ENCODE measurements around the gene MYO18A.
A peak's percentile ranks its signal among the peaks of the same experiment; 100 is the strongest.

MYO18A gene

DNA sequence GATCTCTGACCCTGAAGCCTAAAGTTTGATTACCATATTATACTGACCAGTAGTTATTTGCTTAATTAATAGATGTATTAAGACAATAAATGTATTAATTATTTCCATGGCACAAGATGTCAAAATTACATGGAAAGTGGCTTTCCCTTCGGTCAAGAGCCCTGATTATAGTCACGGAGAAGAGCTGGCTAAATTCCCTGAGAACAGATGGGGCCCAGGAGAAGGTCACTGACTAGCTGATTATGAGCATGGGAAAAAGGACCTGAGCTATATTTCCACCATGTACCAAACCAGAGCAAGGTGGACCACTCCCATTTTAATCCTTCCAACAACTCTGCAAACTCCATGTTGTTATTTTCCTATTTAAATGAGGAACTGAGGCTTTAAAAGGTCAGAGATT lies 12.9 kb upstream of the MYO18A start:
- DNase-seq (ENCODE audit: low read depth, low spot score), result no peak
- Histone ChIP-seq H3K9me3 (ENCODE audit: insufficient read depth, low read length) (no peaks in the 10 kb centered on the region), H3K9ac (ENCODE audit: insufficient read length, low read depth) (no peak overlapping the region), H3K27me3 (ENCODE audit: insufficient read depth, insufficient read length) (no peaks in the 10 kb centered on the region), H3K4me3 (ENCODE audit: insufficient read length, low read depth) (no peak overlapping the region), H3K36me3 (ENCODE audit: insufficient read depth, insufficient read length, low read length) (no peaks in the 10 kb centered on the region), H3K4me1 (ENCODE audit: insufficient read depth, insufficient read length) (no peaks in the 10 kb centered on the region)
- no peak for TF ChIP-seq SUZ12 (IDR thresholded peaks at IDR 0.05; ENCODE audit: extremely low read depth, insufficient read depth, insufficient read length)
- TF ChIP-seq YY1 (IDR thresholded peaks at IDR 0.05; ENCODE audit: insufficient read depth, insufficient read length), result no peak
- TF ChIP-seq ZNF274 (IDR thresholded peaks at IDR 0.05; ENCODE audit: low read depth, low read length), result no peak

DNA sequence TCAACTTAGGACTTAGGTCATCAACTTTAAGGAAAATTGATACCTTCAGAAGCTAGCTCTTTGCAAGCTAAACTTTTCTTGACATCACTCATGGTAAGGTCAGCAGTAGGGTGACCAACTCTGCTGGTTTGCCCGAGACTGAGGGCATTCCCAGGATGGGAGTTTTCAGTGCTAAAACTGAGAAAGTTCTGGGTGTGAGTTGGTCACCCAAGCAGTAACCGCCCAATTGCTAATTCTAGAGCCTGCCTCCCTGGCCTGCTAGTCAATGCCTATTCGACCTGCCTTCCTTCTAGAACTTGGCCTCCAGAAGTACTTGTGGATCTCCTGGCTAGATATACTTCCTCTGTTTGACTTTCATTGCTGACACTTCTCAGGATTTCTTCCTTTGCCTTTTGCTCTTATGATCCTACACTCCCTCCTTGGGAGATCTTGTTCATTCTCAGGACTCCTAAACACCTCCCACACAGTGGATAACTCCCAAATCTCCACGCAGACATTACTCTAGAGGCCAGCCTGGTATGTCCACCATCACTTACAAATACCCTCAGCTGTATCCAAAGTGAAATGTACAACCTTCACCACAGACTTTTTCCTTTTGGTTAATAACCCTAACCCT lies 10.5 kb upstream of the MYO18A start:
- no peak for TF ChIP-seq ZNF274 (IDR thresholded peaks at IDR 0.05; ENCODE audit: low read depth, low read length)
- no peak for TF ChIP-seq YY1 (IDR thresholded peaks at IDR 0.05; ENCODE audit: insufficient read depth, insufficient read length)
- no peak for TF ChIP-seq SUZ12 (IDR thresholded peaks at IDR 0.05; ENCODE audit: extremely low read depth, insufficient read depth, insufficient read length)
- no peak overlapping the region for H3K4me3 ChIP-seq (ENCODE audit: insufficient read length, low read depth)

DNA sequence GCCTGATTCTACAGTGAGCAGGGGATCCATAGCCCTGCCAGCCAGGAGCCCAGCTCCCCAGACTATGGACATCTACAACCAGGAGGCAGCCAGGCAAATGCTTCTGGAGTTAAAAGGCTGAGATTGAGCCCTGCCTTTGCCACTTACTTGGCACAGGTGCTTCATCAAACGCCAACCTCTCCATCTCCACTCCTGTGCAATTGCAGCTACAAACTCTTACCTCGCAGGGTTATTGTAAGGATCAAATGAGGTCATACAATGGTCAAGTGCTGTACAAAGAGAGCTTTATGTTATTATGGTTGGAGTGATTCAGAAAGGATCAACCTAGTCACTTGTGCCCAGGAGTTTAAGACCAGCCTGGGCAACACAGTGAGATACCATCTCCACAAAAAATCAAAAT lies 9.8 kb upstream of the MYO18A start:
- Histone ChIP-seq H3K4me3 (ENCODE audit: insufficient read length, low read depth) (no peak overlapping the region), H3K27me3 (ENCODE audit: insufficient read depth, insufficient read length) (no peaks in the 10 kb centered on the region), H3K36me3 (ENCODE audit: insufficient read depth, insufficient read length, low read length) (no peaks in the 10 kb centered on the region), H3K4me1 (ENCODE audit: insufficient read depth, insufficient read length) (no peaks in the 10 kb centered on the region), H3K9ac (ENCODE audit: insufficient read length, low read depth) (no peak overlapping the region), H3K9me3 (ENCODE audit: insufficient read depth, low read length) (no peaks in the 10 kb centered on the region)
- TF ChIP-seq YY1 (IDR thresholded peaks at IDR 0.05; ENCODE audit: insufficient read depth, insufficient read length), result no peak
- no peak for TF ChIP-seq SUZ12 (IDR thresholded peaks at IDR 0.05; ENCODE audit: extremely low read depth, insufficient read depth, insufficient read length)
- no peak for TF ChIP-seq ZNF274 (IDR thresholded peaks at IDR 0.05; ENCODE audit: low read depth, low read length)
- no peak for DNase-seq (ENCODE audit: low read depth, low spot score)

More for the DNA sequence above, 10.5 kb upstream of the MYO18A start:
- no peaks in the 10 kb centered on the region for H3K36me3 ChIP-seq (ENCODE audit: insufficient read depth, insufficient read length, low read length)
- no peaks in the 10 kb centered on the region for H3K27me3 ChIP-seq (ENCODE audit: insufficient read depth, insufficient read length)
- H3K9me3 ChIP-seq (ENCODE audit: insufficient read depth, low read length), result no peaks in the 10 kb centered on the region
- DNase-seq (ENCODE audit: low read depth, low spot score), result no peak
- H3K4me1 ChIP-seq (ENCODE audit: insufficient read depth, insufficient read length), result no peaks in the 10 kb centered on the region
- no peak overlapping the region for H3K9ac ChIP-seq (ENCODE audit: insufficient read length, low read depth)

DNA sequence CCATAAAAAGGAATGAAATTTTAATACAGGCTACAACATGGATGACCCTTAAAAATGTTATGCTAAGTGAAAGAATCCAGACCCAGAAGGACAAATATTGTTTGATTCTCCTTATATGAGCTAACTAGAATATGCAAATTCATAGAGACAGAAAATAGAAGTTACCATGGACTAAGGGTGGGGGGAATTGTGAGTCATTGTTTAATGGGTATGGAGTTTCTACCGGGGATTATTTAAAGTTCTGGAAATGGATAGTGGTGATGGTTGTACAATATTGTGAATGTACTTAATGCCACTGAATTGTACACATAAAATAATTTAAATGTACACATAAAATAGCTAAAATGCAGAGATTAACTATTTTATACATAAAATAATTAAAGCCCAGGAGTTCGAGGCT lies 9.2 kb upstream of the MYO18A start:
- no peaks in the 10 kb centered on the region for H3K36me3 ChIP-seq (ENCODE audit: insufficient read depth, insufficient read length, low read length)
- no peaks in the 10 kb centered on the region for H3K27me3 ChIP-seq (ENCODE audit: insufficient read depth, insufficient read length)
- no peaks in the 10 kb centered on the region for H3K4me1 ChIP-seq (ENCODE audit: insufficient read depth, insufficient read length)
- no peak for DNase-seq (ENCODE audit: low read depth, low spot score)
- H3K9ac ChIP-seq (ENCODE audit: insufficient read length, low read depth), result no peak overlapping the region
- no peaks in the 10 kb centered on the region for H3K9me3 ChIP-seq (ENCODE audit: insufficient read depth, low read length)
- H3K4me3 ChIP-seq (ENCODE audit: insufficient read length, low read depth), result no peak overlapping the region
- TF ChIP-seq SUZ12 (IDR thresholded peaks at IDR 0.05; ENCODE audit: extremely low read depth, insufficient read depth, insufficient read length) (no peak), ZNF274 (IDR thresholded peaks at IDR 0.05; ENCODE audit: low read depth, low read length) (no peak), YY1 (IDR thresholded peaks at IDR 0.05; ENCODE audit: insufficient read depth, insufficient read length) (no peak)

- no peaks in the 10 kb centered on the region for H3K36me3 ChIP-seq (ENCODE audit: insufficient read depth, insufficient read length, low read length)
- H3K9ac ChIP-seq (ENCODE audit: insufficient read length, low read depth), result no peak overlapping the region
- peaks cover 15% of the 10 kb centered on the region for H3K27me3 ChIP-seq (ENCODE audit: insufficient read depth, insufficient read length)
- peaks cover 4% of the 10 kb centered on the region; the same call in 1 of the 2 replicates for H3K9me3 ChIP-seq (ENCODE audit: insufficient read depth, low read length)
- peaks cover 21% of the 10 kb centered on the region for H3K4me1 ChIP-seq (ENCODE audit: insufficient read depth, insufficient read length)
- DNase-seq (ENCODE audit: low read depth, low spot score), result no peak
- H3K4me3 ChIP-seq (ENCODE audit: insufficient read length, low read depth), result no peak overlapping the region
- TF ChIP-seq ZNF274 (IDR thresholded peaks at IDR 0.05; ENCODE audit: low read depth, low read length) (no peak), YY1 (IDR thresholded peaks at IDR 0.05; ENCODE audit: insufficient read depth, insufficient read length) (no peak)
These were observed 1.0 kb upstream of the MYO18A start for GRCh38 chr17:29181226-29181625.

- no peak for TF ChIP-seq YY1 (IDR thresholded peaks at IDR 0.05; ENCODE audit: insufficient read depth, insufficient read length)
- TF ChIP-seq ZNF274 (IDR thresholded peaks at IDR 0.05; ENCODE audit: low read depth, low read length), result no peak
- no peak for TF ChIP-seq SUZ12 (IDR thresholded peaks at IDR 0.05; ENCODE audit: extremely low read depth, insufficient read depth, insufficient read length)
- Histone ChIP-seq H3K9me3 (ENCODE audit: insufficient read depth, low read length) (peaks cover 4% of the 10 kb centered on the region; the same call in 1 of the 2 replicates), H3K4me1 (ENCODE audit: insufficient read depth, insufficient read length) (peaks cover 21% of the 10 kb centered on the region), H3K36me3 (ENCODE audit: insufficient read depth, insufficient read length, low read length) (no peaks in the 10 kb centered on the region), H3K27me3 (ENCODE audit: insufficient read depth, insufficient read length) (peaks cover 15% of the 10 kb centered on the region), H3K4me3 (ENCODE audit: insufficient read length, low read depth) (peak overlapping the region; percentile 42), H3K9ac (ENCODE audit: insufficient read length, low read depth) (peak overlapping the region; percentile 80)
- no peak for DNase-seq (ENCODE audit: low read depth, low spot score)
These were observed 576 bp upstream of the MYO18A start for GRCh38 chr17:29180788-29181160.

GRCh38 chr17:29179232-29180033 lies 765 bp downstream of the MYO18A start:
- H3K9me3 ChIP-seq (ENCODE audit: insufficient read depth, low read length), result peaks cover 4% of the 10 kb centered on the region; the same call in 1 of the 2 replicates
- peaks cover 15% of the 10 kb centered on the region for H3K27me3 ChIP-seq (ENCODE audit: insufficient read depth, insufficient read length)
- no peak for DNase-seq (ENCODE audit: low read depth, low spot score)
- peak overlapping the region; percentile 85 for H3K9ac ChIP-seq (ENCODE audit: insufficient read length, low read depth)
- peaks cover 21% of the 10 kb centered on the region for H3K4me1 ChIP-seq (ENCODE audit: insufficient read depth, insufficient read length)
- TF ChIP-seq YY1 (IDR thresholded peaks at IDR 0.05; ENCODE audit: insufficient read depth, insufficient read length) (no peak), ZNF274 (IDR thresholded peaks at IDR 0.05; ENCODE audit: low read depth, low read length) (no peak)
- H3K4me3 ChIP-seq (ENCODE audit: insufficient read length, low read depth), result peak overlapping the region; percentile 54
- no peaks in the 10 kb centered on the region for H3K36me3 ChIP-seq (ENCODE audit: insufficient read depth, insufficient read length, low read length)
